HG03175 (cell line): Measurements from ENCODE around the gene ATP5ME.
"Not testable (repeated sequence)": the region's sequence is repeated elsewhere in the genome, so short reads cannot be mapped to it uniquely, and the experiment has no call there.

Experiments used
- ATAC-seq: cut with Tn5 transposase; IDR thresholded peaks from one replicate; pipeline ENCODE4 v1.9.1; 2021; ENCODE audit warnings: mild to moderate bottlenecking, moderate library complexity; ENCODE audit not compliant: unreplicated experiment

ATP5ME gene

DNA sequence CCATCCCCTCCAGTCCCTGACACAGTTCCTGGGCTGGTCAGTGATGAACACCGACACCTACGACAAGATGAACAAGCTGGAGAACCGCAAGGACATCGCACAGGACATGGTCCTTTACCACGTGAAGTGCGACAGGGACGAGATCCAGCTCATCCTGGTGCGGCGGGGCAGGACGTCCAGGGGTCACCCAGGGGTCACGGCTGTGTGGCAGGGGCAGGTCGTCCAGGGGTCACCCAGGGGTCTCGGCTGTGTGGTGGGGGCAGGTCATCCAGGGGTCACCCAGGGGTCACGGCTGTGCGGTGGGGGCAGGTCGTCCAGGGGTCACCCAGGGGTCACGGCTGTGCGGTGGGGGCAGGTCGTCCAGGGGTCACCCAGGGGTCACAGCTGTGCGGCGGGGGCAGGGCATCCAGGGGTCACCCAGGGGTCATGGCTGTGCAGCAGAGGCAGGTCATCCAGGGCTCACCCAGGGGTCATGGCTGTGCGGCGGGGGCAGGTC is 16.7 kb downstream of the ATP5ME start:
- ATAC-seq, result no peak

DNA sequence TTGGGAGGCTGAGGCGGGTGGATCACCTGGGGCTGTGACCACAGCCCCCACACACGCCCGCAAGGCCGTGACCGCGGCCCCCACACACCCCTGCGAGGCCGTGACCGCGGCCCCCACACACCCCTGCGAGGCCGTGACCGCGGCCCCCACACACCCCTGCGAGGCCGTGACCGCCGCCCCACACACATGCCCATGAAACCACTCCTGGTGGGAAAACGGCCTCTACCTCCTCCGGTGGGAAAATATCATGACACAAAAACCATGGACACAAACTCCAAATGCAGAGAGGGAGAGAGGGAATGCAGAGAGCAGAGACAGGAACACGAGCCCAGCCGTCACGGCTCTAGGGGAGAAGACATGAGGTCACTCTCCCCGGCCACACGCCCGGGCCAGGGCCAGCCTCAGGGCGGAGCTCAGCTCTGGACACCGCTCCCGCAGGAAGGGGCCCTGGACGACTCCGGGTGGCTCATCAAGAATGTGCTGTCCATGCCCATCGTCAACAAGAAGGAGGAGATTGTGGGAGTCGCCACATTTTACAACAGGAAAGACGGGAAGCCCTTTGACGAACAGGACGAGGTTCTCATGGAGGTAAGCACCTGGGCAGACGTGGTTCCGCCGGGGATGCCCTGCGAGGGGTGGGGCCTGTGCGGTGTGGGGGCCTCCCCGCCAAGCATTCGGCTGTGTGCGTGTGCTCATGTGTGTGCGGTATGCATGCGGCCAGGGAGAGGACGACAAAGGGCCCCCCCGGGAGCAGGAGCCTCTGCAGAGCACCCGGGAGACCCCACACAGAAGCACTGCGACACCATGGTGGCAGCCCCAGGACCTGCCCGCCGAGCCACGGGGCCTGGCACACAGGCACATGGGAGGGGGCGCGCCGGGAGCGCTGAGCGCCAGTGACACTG is 17.4 kb downstream of the ATP5ME start:
- no peak for ATAC-seq

DNA sequence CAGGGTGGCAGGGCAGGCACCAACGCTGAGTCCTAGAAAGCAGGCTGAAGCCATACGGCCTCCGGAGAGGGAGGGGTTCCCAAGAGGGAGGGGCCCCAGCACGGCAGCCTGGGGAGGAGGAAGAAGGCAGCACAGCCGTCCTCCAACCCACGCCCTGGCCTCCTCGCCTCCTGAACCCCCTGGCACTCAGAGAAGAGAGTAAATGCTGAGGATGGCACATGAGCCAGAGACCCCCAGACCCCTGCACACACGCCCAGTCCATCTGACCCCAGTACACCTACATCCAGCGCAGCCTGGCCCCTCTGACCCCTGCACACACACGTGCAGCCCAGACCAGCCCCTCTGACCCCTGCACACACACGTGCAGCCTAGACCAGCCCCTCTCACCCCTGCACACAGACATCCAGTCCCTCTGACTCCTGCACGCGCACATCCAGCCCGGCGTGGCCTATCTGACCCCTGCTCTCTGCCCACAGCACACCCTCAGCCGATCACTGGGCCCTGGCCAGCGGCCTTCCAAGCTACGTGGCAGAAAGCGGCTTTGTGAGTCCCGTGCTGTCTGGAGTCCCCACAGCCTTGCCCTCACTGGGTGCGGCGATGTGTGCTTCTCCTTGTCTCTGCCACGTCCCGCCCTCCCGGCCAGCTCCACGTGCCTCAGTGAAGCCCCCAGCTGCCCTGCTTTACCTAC is 18.5 kb downstream of the ATP5ME start:
- ATAC-seq, result no peak

DNA sequence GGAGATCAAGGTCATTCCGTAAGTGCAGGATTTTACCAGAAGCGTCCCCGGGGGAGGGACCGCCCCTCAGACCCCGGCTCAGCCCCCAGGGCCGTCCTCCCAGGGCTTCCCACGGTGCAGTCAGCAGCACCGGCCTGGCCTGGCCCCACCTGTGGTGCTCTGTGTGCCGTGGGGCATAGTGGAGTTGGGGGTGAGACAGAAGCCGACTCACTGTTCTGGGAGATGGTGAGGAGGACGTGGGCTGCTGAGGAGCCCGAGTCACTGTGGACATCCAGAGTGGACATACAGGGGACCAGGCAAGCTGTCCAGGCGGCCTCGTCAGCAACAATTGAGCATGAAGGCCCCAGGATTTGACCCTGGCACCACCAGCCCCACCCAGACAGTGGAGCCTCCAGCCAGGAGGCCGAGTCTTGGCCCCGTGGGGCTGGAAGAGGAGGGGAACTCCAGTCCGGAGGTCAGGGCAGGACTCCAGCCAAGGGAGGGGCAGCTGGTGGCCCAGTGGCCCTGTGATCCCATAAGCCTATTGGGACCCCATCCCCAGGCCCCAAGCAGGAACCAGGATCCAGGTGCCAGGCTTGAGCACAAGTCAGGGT is 19.1 kb downstream of the ATP5ME start:
- no peak for ATAC-seq

DNA sequence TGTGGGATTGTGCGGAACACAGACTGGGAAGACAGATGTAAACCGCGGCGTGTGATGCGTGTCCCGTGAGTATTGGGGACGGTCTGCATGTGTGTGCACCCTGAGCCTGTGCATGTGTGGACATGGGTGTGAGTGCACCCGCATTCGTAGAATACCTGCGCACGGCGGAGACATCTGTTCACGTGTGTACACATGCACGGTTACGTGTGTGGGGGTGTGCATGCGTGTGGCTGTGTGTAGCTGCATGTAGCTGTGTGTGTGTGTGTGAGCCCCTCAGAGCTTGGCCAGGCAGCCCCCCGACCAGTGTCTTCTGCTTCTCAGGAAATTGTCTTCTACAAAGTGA is 19.6 kb downstream of the ATP5ME start:
- no peak for ATAC-seq

DNA sequence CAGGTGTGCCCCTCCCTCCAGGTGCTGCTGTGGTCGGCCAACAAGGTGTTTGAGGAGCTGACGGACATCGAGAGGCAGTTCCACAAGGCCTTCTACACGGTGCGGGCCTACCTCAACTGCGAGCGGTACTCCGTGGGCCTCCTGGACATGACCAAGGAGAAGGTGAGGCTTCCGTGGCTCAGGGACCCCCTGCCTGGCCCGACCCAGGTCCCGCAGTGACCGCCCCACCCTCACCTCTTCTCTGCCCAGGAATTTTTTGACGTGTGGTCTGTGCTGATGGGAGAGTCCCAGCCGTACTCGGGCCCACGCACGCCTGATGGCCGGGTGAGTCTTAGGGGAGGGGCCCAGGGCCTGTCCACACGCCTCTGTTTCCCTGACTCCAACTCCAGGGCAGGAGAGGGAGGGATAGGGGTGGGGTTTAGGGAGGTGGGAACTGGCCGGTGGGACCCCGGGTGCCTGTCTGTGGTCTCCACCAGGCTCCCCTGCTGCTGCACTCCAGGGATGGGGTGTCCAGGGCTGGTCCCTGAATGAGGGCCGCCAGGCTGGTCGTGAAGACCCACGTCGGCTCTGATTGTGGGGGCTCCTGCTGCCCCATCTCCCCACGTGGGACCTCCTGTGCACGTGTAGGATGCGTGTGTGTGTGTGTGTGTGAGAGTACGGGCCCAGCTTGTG is 20.1 kb downstream of the ATP5ME start:
- ATAC-seq, result no peak

DNA sequence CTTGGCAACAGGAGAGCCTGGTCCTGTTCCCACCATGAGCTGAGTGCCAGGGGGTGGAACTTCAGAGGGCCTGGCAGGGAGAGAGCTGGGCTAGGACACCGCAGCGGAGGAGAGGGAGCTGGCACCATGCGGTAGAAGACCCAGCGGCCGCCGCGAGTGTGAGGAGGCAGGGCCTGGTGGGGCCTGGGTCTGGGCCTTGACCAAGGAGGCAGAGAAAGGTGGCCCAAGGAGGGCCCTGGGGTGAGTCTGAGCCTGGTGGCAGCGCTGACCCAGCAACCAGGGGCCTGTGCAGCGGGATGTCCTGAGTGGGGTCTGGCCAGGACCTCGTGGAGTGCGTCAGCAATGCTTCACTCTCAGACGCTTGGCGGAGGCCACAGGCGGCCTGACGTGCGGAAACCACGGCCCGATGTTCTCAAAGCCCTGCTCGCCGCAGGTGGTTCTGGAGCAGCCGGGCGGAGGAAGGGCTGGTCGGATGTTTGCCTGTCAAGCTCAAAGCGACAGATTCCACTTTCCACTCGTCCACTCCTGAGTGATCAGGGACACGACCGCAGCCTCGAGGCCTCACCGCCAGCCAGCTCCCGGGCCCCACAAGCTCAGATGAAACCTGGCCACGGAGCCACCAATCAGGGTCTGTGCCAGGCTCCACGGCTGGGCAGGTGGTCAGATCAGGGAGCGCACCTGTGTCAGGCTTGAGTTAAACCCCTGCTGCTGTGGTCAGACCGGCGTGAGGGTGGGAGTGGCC is 20.8 kb downstream of the ATP5ME start:
- no peak for ATAC-seq

DNA sequence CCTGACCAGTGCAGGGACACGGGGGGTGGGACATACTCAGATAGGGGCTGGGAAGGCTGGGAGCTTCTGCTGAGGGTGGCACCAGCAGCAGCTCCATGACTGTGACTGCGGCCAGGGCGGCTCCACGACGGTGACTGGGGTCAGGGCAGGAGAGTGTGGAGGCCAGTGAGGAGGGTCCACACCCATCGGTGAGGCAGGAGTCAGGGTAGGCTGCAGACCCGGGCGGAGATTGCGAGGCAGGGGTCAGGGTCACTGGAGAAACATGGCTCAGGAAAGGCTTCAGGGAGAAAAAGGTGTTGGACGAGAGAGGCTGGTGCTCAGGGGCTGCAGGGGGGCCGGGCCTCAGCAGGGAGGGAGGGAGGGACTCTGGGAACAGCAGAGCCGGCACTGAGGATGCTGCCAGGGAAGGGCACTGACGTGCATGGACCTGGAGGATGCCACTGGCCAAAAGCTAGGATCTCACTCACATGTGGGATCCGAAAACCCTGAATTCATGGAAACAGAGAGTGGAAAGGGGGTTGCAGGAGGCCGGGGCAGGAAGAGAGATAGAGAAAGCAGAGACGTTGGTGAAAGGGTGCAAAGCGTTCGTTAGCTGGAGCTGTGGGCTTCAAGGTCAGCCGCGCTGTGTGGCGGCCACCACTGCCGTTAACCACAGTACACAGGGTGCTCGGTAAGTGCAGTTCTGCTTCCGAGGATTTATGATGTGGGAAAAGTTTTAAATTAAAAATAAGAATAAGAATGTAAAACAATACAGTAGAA is 22.0 kb downstream of the ATP5ME start:
- ATAC-seq, result no peak

DNA sequence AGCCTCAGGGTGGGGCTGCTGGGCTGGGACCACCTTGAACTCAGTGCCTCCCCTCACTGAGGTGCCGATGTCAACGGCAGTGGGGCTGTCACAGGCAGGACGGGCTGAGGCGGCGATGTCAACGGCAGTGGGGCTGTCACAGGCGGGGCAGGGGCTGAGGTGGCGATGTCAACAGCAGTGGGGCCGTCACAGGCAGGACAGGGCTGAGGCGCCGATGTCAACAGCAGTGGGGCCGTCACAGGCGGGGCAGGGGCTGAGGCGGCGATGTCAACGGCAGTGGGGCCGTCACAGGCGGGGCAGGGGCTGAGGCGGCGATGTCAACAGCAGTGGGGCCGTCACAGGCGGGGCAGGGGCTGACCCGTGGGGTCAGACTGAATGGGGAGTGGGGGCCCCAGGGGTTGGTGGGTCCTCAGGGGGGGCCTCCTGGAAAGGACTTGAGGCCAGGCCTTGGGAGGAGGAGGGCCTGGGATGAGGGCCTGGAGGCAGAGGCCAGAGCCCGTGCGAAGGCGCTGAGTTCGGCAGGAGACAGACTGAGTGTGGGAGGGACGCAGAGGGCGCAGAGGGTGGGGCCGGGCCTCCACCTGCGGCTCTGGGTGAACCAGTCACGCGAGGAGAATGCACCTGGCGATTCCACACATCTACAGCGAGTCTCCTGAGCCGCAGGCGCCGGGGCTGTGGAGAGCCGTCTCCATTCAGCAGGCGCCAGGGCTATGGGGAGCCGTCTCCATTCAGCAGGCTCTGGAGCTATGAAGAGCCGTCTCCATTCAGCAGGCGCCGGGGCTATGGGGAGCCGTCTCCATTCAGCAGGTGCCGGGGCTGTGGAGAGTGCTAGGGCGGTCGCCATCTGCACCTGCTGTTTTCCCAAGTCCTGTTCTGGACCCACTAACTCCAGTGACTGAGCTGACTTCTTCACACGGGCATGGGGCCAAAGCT is 22.9 kb downstream of the ATP5ME start:
- no peak for ATAC-seq

DNA sequence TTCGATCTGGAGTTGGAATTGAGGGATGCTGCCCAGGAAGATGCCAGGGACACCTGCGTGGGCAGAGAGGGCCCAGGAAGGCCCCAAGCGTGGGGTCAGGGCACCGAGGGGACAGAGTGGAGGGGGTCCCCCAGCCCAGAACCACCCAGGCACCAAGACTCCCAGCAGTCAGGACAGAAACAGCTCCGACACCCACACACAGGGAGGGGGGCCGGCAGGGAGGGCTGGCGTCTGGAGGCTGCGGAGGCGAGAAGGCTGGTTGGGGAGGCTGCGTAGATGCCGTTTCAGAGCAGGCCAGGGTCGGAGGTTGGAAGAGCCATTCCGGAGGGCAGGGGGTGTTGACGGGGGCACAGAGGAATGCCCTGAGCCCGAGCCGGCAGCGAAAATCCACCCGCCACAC is 23.6 kb downstream of the ATP5ME start:
- ATAC-seq, result no peak

DNA sequence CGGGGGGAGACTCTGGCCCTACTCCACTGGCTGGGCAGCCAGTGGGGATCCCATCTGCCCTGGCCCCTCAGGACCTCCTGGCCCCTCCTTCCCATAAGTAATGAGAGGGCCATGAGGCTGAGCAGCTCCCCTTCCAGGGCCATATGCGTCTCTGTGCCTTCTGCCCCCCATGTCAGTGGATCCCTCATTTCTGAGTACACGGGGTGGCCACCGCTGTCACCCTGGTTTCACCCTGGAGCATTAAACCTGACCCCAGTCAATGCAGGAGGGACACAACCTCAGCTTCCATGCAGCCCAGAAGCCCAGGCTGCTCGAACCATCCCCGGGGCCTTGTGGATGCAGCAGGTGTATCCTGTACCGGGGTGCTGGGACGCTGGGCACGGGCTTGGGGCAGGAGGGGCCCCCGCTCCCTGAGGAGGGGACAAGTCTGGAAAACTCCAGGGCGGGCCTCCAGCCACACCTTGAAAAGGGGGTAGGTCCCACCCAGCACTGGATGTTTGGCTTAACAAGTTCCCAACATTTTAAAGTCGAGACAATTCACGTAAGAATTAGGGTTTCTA is 24.2 kb downstream of the ATP5ME start:
- no peak for ATAC-seq

DNA sequence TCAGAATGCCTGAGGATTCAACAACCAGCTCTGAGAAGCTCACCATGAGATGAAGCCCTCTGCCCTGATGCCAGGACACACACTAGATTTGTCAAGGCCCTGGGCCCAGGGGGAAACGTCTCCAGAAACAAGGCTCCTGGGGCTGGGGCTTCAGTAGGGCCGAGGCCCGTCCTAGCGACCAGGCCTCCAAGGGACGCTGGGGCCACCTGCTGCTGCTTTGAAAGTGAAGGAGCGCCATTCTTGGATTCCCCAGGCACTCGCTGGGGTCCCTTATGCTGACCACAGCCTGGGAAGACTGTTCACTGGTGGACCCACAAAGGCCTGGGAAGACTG is 24.8 kb downstream of the ATP5ME start:
- no peak for ATAC-seq

DNA sequence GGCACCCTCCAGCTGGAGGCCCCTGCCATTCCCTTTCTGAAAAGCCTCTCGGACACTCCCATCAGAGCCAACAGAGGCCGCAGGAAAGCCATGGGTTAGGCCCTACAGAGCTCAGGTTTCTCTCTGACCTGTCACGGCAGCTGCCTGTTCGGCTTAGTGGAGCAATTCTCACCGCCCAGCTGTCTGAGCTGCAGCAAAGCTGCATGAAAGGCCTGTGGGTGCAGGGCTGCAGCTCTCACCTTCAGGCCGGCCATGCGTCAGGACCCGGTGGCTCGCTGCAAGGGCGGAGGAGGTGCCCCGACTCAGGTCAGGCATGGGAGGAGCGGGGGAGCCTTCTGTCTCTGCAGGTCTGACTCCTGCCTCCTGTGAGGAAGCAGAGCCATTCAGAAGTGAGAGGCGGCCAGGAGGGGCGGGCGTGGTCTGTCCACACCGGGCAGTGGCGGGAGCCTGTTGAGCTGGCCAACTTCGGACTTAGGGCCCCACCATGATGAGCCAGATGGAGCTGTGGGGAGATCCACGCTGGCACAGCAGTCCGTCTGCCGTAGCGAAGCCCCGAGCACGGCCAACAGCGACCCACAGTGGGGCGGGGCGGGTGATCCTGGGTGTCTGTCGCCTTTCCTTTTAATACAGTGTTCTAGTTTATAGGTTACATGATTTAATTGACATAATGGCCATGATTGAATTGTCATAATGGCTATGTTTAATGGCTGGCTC is 25.3 kb downstream of the ATP5ME start:
- ATAC-seq, result no peak

DNA sequence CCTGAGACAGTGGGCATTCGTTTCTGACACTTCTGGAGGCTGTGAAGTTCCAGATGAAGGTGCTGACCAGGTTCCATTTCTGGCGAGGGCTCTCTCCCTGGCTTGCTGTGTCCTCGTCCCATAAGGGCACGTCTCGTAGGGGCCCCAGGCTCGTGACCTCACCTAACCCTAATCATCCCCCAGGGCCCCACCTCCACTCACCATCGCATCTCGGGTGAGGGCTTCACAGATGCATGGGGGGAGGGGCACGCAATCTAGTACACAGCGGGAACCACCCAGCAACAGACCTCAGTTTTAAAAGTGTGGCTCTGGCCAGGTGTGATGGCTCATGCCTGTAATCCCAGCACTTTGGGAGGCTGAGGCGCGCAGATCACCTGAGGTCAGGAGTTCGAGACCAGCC is 26.6 kb downstream of the ATP5ME start:
- ATAC-seq, result no peak

DNA sequence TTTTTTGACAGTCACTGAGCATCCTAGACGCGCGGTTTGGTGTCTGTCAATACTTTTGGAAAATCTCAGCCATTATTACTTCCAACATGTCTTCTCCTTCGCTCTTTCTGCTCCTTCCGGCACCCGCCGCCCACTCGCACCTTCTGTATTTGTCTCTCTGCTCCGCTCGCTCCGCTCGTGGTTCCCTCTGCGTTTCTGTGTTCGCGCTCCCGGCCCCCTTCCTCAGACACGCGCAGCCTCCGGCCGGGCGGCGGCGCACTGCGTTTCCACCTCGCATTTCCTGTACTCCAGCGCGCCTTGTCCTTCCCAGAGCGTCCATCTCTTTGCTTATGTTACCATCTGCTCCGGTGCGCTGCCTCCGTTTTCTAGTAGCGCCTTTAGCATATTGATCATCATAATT is 27.6 kb downstream of the ATP5ME start:
- ATAC-seq, result no peak

DNA sequence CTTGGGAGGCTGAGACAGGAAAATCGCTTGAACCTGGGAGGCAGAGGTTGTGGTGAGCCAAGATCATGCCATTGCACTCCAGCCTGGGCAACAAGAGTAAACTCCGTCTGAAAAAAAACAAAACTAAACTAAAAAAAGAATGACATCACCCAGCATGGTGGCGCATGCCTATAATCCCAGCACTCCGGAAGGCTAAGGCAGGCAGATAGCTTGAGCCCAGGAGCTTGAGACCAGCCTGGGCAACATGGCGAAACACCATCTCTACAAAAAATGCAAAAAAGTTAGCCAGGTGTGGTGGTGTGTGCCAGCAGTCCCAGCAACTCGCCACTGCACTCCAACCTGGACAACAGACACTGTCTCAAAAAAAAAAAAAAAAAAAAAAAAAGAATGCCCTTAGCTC is 31.7 kb downstream of the ATP5ME start:
- ATAC-seq, result not testable (repeated sequence)

DNA sequence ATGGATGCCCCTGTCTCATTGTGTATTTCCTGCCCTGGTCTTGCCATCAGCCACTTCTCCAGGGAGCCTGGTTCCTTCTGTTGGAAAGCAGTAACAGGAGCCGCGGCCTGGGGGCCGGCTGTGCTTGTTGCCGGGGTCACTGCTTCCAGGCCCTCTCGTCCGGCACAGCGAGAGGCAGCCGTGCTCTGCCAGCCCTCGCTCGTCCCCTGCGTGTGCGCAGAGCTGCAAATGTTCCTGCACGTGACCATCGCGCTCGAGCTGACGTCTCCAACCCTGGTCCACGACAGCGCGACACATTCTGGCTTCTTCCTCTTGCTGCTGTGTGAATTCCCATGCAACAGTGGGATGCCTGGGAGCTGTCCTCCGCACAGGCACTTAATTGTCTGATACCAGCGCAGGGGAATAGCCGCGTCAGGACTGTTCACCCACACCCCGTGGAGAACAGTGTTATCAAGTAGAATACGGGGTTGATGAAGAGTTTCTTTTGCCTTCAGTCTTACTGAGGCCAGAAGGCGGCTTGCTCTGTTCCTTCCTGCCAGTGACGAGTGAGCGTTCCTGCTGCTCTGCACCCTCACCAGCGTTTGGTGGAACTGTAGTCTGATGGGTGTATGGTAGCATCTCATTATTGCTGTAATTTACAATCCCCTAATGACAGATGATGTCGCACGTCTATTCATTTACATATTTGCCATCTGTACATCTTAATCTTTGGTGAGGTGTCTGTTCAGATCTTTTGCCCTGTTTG is 36.4 kb downstream of the ATP5ME start:
- no peak for ATAC-seq
